K562 (cell line): ENCODE measurements around the gene POLR2L. TPM values are rescaled to one million over a fixed set of nuclear protein-coding genes. Genes with fewer than 3 reads are reported as not detected.

ENCODE experiments used
- ATAC-seq: fragments of 200-7000 bp; cut with Tn5 transposase; 3 replicates; pipeline ENCODE4 v1.9.1; 2020; ENCODE audit warnings: moderate library complexity
- BruUV-seq: library from RNA; stranded (reverse); fragments of 400-500 nt; replicated peaks from 2 replicates; lab custom pipeline; 2021; lab: Mats Ljungman, UMichigan
- CTCF ChIA-PET: fragments of 300-600 bp; formaldehyde crosslinking; extraction: SDS; loops from one replicate; lab custom pipeline; 2021; ENCODE audit warnings: low intra/inter-chr PET ratio; lab: Yijun Ruan, JAX
- POLR2A ChIA-PET: fragments of 300-600, 350-650 bp; sonication (Branson Sonifier 250); formaldehyde crosslinking; extraction: SDS; loops from one replicate; lab custom pipeline; 2021; ENCODE audit warnings: antibody characterized with exemption, inconsistent platforms; lab: Yijun Ruan, JAX
- DNase-seq, 4 experiments: peaks; one replicate each; pipeline versions ENCODE4 v3.0.0 to v3.0.0-alpha.2; 2011 to 2018; ENCODE audit warnings: low spot score in 3 of 4, mixed read lengths in 3 of 4; ENCODE audit errors: extremely low read depth in 1 of 4
- FAIRE-seq: peaks from 2 replicates; lab custom pipeline; 2011; peaks lifted over from hg19 to GRCh38; lab: Jason Lieb, UNC
- H2AFZ ChIP-seq: 2 replicates; pipeline ENCODE4 v1.6.0; 2011; ENCODE audit warnings: low read depth, low read length, control low read depth, inconsistent platforms
- H3K27ac ChIP-seq: fragments of 200-600 bp; 3 replicates; pipeline ENCODE4 v1.8.0; 2011; ENCODE audit warnings: low read depth, mild to moderate bottlenecking, control low read depth, inconsistent platforms, low read length, moderate library complexity, mixed read lengths; ENCODE audit errors: extremely low read depth
- H3K27me3 ChIP-seq, 2 experiments: fragments of 300-600 bp in 1 of 2; 2 replicates in 1 of 2; 3 replicates in 1 of 2; pipeline versions ENCODE4 v1.6.0 to v1.8.0; 2011; ENCODE audit warnings: inconsistent platforms in 2 of 2, low read length in 2 of 2, mild to moderate bottlenecking in 1 of 2, mixed read lengths in 1 of 2, moderate library complexity in 1 of 2; ENCODE audit not compliant: control insufficient read depth in 2 of 2, insufficient read depth in 2 of 2
- H3K36me3 ChIP-seq: fragments of 300-600 bp; 3 replicates; pipeline ENCODE4 v1.8.0; 2011; ENCODE audit warnings: mild to moderate bottlenecking, low read length, inconsistent platforms; ENCODE audit not compliant: control insufficient read depth, insufficient read depth
- H3K4me1 ChIP-seq, 2 experiments: fragments of 200-600 bp in 1 of 2; replicated peaks in 1 of 2; 2 replicates in 1 of 2; 3 replicates in 1 of 2; pipeline versions ENCODE4 v1.5.1 to v1.8.0; 2011; ENCODE audit warnings: inconsistent platforms in 2 of 2, low read length in 2 of 2, mild to moderate bottlenecking in 1 of 2, mixed read lengths in 1 of 2, moderate library complexity in 1 of 2; ENCODE audit not compliant: control insufficient read depth in 2 of 2, insufficient read depth in 2 of 2
- H3K4me2 ChIP-seq: 2 replicates; pipeline ENCODE4 v1.6.1; 2011; ENCODE audit warnings: low read length, control low read depth, inconsistent platforms, mixed read lengths; ENCODE audit not compliant: insufficient read depth
- H3K4me3 ChIP-seq: fragments of 200-600 bp; sonication (generic), shearing (Covaris generic); 2 replicates; pipeline ENCODE4 v1.5.1; 2016; ENCODE audit warnings: control low read depth, inconsistent platforms
- H3K79me2 ChIP-seq: fragments of 200-600 bp; 3 replicates; pipeline ENCODE4 v1.8.0; 2011; ENCODE audit warnings: low read length, inconsistent platforms; ENCODE audit not compliant: control insufficient read depth, insufficient read depth
- H3K9ac ChIP-seq, 2 experiments: 2 replicates each; pipeline versions ENCODE4 v1.6.0 to v1.6.1; 2011; ENCODE audit warnings: low read depth in 2 of 2, low read length in 2 of 2, control low read depth in 1 of 2, inconsistent platforms in 1 of 2, mild to moderate bottlenecking in 1 of 2, mixed read lengths in 1 of 2; ENCODE audit not compliant: insufficient read depth in 1 of 2
- H3K9me1 ChIP-seq: one replicate; pipeline ENCODE4 v1.6.0; 2011; ENCODE audit warnings: inconsistent platforms, mild to moderate bottlenecking, low read length, moderate library complexity; ENCODE audit not compliant: control insufficient read depth, insufficient read depth
- H3K9me3 ChIP-seq: replicated peaks from 2 replicates; pipeline ENCODE4 v1.5.1; 2011; ENCODE audit warnings: low read depth, low read length, inconsistent platforms; ENCODE audit not compliant: control insufficient read depth, insufficient read depth
- H4K20me1 ChIP-seq: replicated peaks from 2 replicates; pipeline ENCODE4 v1.6.1; 2011; ENCODE audit warnings: low read length, inconsistent platforms, mixed read lengths; ENCODE audit not compliant: control insufficient read depth, insufficient read depth
- ARID1B ChIP-seq: fragments of 450-650 bp; IDR thresholded peaks from 2 replicates; pipeline ENCODE4 v1.6.1; 2016; ENCODE audit warnings: antibody characterized with exemption, mild to moderate bottlenecking, inconsistent platforms
- CHD4 ChIP-seq: fragments of 200-600 bp; sonication (generic); IDR thresholded peaks from 3 replicates; pipeline ENCODE4 v1.6.1; 2012; ENCODE audit warnings: low read depth, mild to moderate bottlenecking, mixed read lengths, low read length, inconsistent platforms; ENCODE audit not compliant: insufficient read depth, insufficient replicate concordance, poor library complexity, severe bottlenecking
- DNMT1 ChIP-seq: fragments of 450-650 bp; IDR thresholded peaks from 2 replicates; pipeline ENCODE4 v1.6.1; 2016; ENCODE audit warnings: antibody characterized with exemption, mild to moderate bottlenecking
- ELF2 ChIP-seq: fragments of 250-450 bp; sonication (Bioruptor Pico); IDR thresholded peaks from 2 replicates; pipeline ENCODE4 v1.5.0; 2021; ENCODE audit warnings: mild to moderate bottlenecking
- ERF ChIP-seq: fragments of 450-650 bp; formaldehyde crosslinking; IDR thresholded peaks from 2 replicates; pipeline ENCODE4 v1.4.0; 2020; ENCODE audit warnings: mild to moderate bottlenecking, mixed read lengths
- POLR2A ChIP-seq: fragments of 450-650 bp; conservative IDR thresholded peaks from 2 replicates; pipeline ENCODE4 v1.6.1; 2016
- POLR2G ChIP-seq: fragments of 200-400 bp; formaldehyde crosslinking; IDR thresholded peaks from 2 replicates; pipeline ENCODE4 v1.6.1; 2017; ENCODE audit warnings: low read depth, mild to moderate bottlenecking, antibody characterized with exemption, low read length, moderate library complexity
- RBFOX2 ChIP-seq: fragments of 200-400 bp; formaldehyde crosslinking; IDR thresholded peaks from 2 replicates; pipeline ENCODE4 v1.6.1; 2017; ENCODE audit warnings: low read depth, mild to moderate bottlenecking, low read length, moderate library complexity
- SMAD2 ChIP-seq: fragments of 150-350 bp; IDR thresholded peaks from 2 replicates; pipeline ENCODE4 v1.6.1; 2014; ENCODE audit warnings: low read depth, mild to moderate bottlenecking, low read length
- SMAD4 ChIP-seq: fragments of 250-450 bp; sonication (Bioruptor Pico); conservative IDR thresholded peaks from 2 replicates; pipeline ENCODE4 v1.8.0; 2021; ENCODE audit warnings: inconsistent platforms, mild to moderate bottlenecking, moderate library complexity
- THRB ChIP-seq: fragments of 450-650 bp; formaldehyde crosslinking; conservative IDR thresholded peaks from 2 replicates; pipeline ENCODE4 v1.4.0; 2022; ENCODE audit warnings: mild to moderate bottlenecking, missing genetic modification characterization
- TSHZ1 ChIP-seq: fragments of 250-450 bp; sonication (Bioruptor Pico); IDR thresholded peaks from 2 replicates; pipeline ENCODE4 v1.4.0; 2020; ENCODE audit warnings: mild to moderate bottlenecking, moderate library complexity
- USF1 ChIP-seq: sonication (generic); formaldehyde crosslinking; IDR thresholded peaks from 2 replicates; pipeline ENCODE4 v1.9.0; 2022; ENCODE audit warnings: mild to moderate bottlenecking, missing genetic modification reagents
- WGBS: fragments of 100-300 bp; shearing (Covaris generic); methylation state at CpG from one replicate; pipeline ENCODE4 v1.1.6; 2016; ENCODE audit warnings: low coverage, mixed read lengths; ENCODE audit not compliant: insufficient coverage; ENCODE audit errors: missing lambda C conversion rate; 5-methylcytosine and 5-hydroxymethylcytosine counted together
- in situ Hi-C: fragments of 300-500 bp; cut with MboI; formaldehyde crosslinking; loops from 4 replicates; pipeline ENCODE4 v1.15.0; 2018; ENCODE audit warnings: inconsistent platforms, mixed read lengths
- intact Hi-C: fragments of 100-400 bp; cut with micrococcal nuclease; formaldehyde crosslinking; loops from 2 replicates; pipeline ENCODE4 v1.14.2; 2022
- polyA plus RNA-seq, 8 experiments: library from polyadenylated mRNA; depleted of rRNA in 4 of 8; stranded (reverse) in 5 of 8; unstranded in 3 of 8; fragments of >200 nt; fragmentation: Nextera tagmentation in 2 of 8; fragmentation: Illumina TruSeq in 1 of 8; extraction: Ambion mirVana in 2 of 8; extraction: Trizol in 1 of 8; gene quantifications; 2 replicates each; pipeline versions ENCODE4 v1.2.1 to v1.2.3, GENCODE V29; 2011 to 2014; ENCODE audit warnings: inconsistent platforms in 1 of 8, missing spikeins in 1 of 8
- total RNA-seq, 7 experiments: library from RNA; depleted of rRNA in 6 of 7; stranded (reverse); fragments of >200 nt in 6 of 7; fragmentation: Illumina TruSeq in 2 of 7; extraction: Trizol in 2 of 7; gene quantifications; 2 replicates each; pipeline versions ENCODE4 v1.2.1 to v1.2.3, GENCODE V29; 2011 to 2021; ENCODE audit warnings: low replicate concordance in 1 of 7

Gene POLR2L
- total and polyA plus RNA-seq, 9 of the 15 experiments (the other 6 are each of a cell fraction or from before 2014, with no cell fraction given) = 38.3 to 688 (median 108) TPM

GRCh38 chr11:838441-839279, 3.7 kb downstream of the POLR2L start (continued):
- TF ChIP-seq USF1 (CRISPR knock-in tag) (peak; percentile 77), POLR2A (peak; percentile 73)

- Histone ChIP-seq H3K79me2 (peaks cover 78% of the 10 kb centered on the region), H3K4me1 (peaks cover 26 to 81% of the 10 kb centered on the region in 2 experiments; a peak in 4 of 5 replicates), H3K9me3 (no peaks in the 10 kb centered on the region), H3K36me3 (peaks cover 65% of the 10 kb centered on the region; the same call in 2 of the 3 replicates), H3K4me3 (no peak overlapping the region), H3K9me1 (peaks cover 4% of the 10 kb centered on the region), H3K27ac (peak overlapping the region; percentile 41; the same call in 2 of the 3 replicates), H2AFZ (no peak overlapping the region), H3K4me2 (no peak overlapping the region), H4K20me1 (peaks cover 7% of the 10 kb centered on the region), H3K27me3 (no peaks in the 10 kb centered on the region), H3K9ac (peak overlapping the region in 1 of 2 experiments; percentile 83; a peak in 2 of 4 replicates)
- WGBS = 80% methylated on average over 7 of the region's 8 CpGs
- ATAC-seq (no peak), DNase-seq (no peak), FAIRE-seq (no peak)
- BruUV-seq = no TSS peak
- in situ Hi-C loops (no loop called here), intact Hi-C loops (no loop called here)
- POLR2A ChIA-PET = interaction anchor here (0.6 to 1.0 kb wide), 2 partner anchors 12 to 23 kb away, joined by 3 read pairs; no protein-coding TSS in a partner anchor
- no peak for TF ChIP-seq ARID1B
- no peak for TF ChIP-seq ERF (CRISPR knock-in tag)
- TF ChIP-seq THRB (CRISPR knock-in tag) = peak; percentile 86
- TF ChIP-seq CHD4 = no peak
- TF ChIP-seq TSHZ1 (CRISPR knock-in tag) = no peak
- no peak for TF ChIP-seq ELF2 (CRISPR knock-in tag)
- TF ChIP-seq SMAD2 = no peak
- TF ChIP-seq RBFOX2 = peak; percentile 65
- TF ChIP-seq DNMT1 = no peak
- peak; percentile 62 for TF ChIP-seq POLR2G
- no peak for TF ChIP-seq SMAD4 (CRISPR knock-in tag)
- CTCF ChIA-PET = no interaction called here
Observed at GRCh38 chr11:837990-838307, 4.4 kb downstream of the POLR2L start.
